HG03060 (cell line): ENCODE measurements around the gene KIZ.

Source experiments
- ATAC-seq: cut with Tn5 transposase; IDR thresholded peaks from one replicate; pipeline ENCODE4 v1.9.1; 2021; ENCODE audit warnings: low read depth, moderate number of reproducible peaks; ENCODE audit not compliant: unreplicated experiment

Gene KIZ

GRCh38 chr20:21251278-21251677, 125.4 kb downstream of the KIZ start:
- ATAC-seq, result no peak

- no peak for ATAC-seq
Observed at GRCh38 chr20:21257192-21257591, 131.3 kb downstream of the KIZ start.

GRCh38 chr20:21258411-21258810, 132.5 kb downstream of the KIZ start:
- ATAC-seq, result no peak

GRCh38 chr20:21259346-21259745, 133.5 kb downstream of the KIZ start:
- no peak for ATAC-seq

- no peak for ATAC-seq
Observed at GRCh38 chr20:21262812-21263211, 136.9 kb downstream of the KIZ start.

GRCh38 chr20:21265261-21266190, 139.6 kb downstream of the KIZ start:
- ATAC-seq, result no peak

GRCh38 chr20:21266191-21266536, 140.3 kb downstream of the KIZ start:
- no peak for ATAC-seq

GRCh38 chr20:21269772-21270171, 143.9 kb downstream of the KIZ start:
- ATAC-seq, result no peak

- ATAC-seq, result no peak
Observed at GRCh38 chr20:21270806-21271205, 144.9 kb downstream of the KIZ start.

GRCh38 chr20:21272279-21272678, 146.4 kb downstream of the KIZ start:
- ATAC-seq, result no peak

GRCh38 chr20:21272679-21273078, 146.8 kb downstream of the KIZ start:
- ATAC-seq, result no peak

GRCh38 chr20:21273755-21274386, 148.0 kb downstream of the KIZ start:
- no peak for ATAC-seq

- ATAC-seq, result no peak
Observed at GRCh38 chr20:21278829-21279228, 152.9 kb downstream of the KIZ start.

GRCh38 chr20:21279706-21280521, 154.0 kb downstream of the KIZ start:
- no peak for ATAC-seq

GRCh38 chr20:21280522-21281016, 154.7 kb downstream of the KIZ start:
- ATAC-seq, result no peak

GRCh38 chr20:21286775-21287174, 160.9 kb downstream of the KIZ start:
- ATAC-seq, result no peak

GRCh38 chr20:21288587-21289370, 162.9 kb downstream of the KIZ start:
- no peak for ATAC-seq

GRCh38 chr20:21289651-21290050, 163.8 kb downstream of the KIZ start:
- ATAC-seq, result no peak

- ATAC-seq, result no peak
Observed at GRCh38 chr20:21291026-21291425, 165.1 kb downstream of the KIZ start.

GRCh38 chr20:21294755-21295154, 168.9 kb downstream of the KIZ start:
- no peak for ATAC-seq
